Urothelium cell line (cell line): ENCODE data around the gene NLRP8.
A peak's percentile ranks its signal among the peaks of the same experiment; 100 is the strongest.
"Not testable (repeated sequence)": the region's sequence is repeated elsewhere in the genome, so short reads cannot be mapped to it uniquely, and the experiment has no call there.

Experiments used
- DNase-seq: peaks from one replicate; pipeline ENCODE4 v3.0.0; 2011; ENCODE audit warnings: low spot score, mixed read lengths
- FAIRE-seq: peaks from 2 replicates; lab custom pipeline; 2011; peaks lifted over from hg19 to GRCh38; lab: Jason Lieb, UNC

The NLRP8 gene

GRCh38 chr19:55947532-55947931, at the start of gene NLRP8:
TSS of gene NLRP8 (plus strand) at chr19:55947832.
- FAIRE-seq (no peak), DNase-seq (no peak)

GRCh38 chr19:55898911-55899310, 48.7 kb upstream of the NLRP8 start:
- DNase-seq (no peak), FAIRE-seq (no peak)

- DNase-seq (no peak), FAIRE-seq (peak; percentile 61)
These were observed 46.1 kb upstream of the NLRP8 start for GRCh38 chr19:55901369-55902079.

GRCh38 chr19:55902080-55902751, 45.4 kb upstream of the NLRP8 start:
- no peak for DNase-seq
- no peak for FAIRE-seq

- FAIRE-seq (no peak), DNase-seq (no peak)
These were observed 40.3 kb upstream of the NLRP8 start for GRCh38 chr19:55907286-55907685.

GRCh38 chr19:55907746-55908145, 39.9 kb upstream of the NLRP8 start:
- no peak for DNase-seq
- no peak for FAIRE-seq

GRCh38 chr19:55909801-55910200, 37.8 kb upstream of the NLRP8 start:
- no peak for FAIRE-seq

GRCh38 chr19:55912916-55913315, 34.7 kb upstream of the NLRP8 start:
- no peak for DNase-seq
- FAIRE-seq: no peak

More at GRCh38 chr19:55909801-55910200, 37.8 kb upstream of the NLRP8 start:
- DNase-seq: no peak

GRCh38 chr19:55913643-55914268, 33.9 kb upstream of the NLRP8 start:
- no peak for FAIRE-seq
- DNase-seq: no peak

- no peak for FAIRE-seq
- no peak for DNase-seq
These were observed 24.1 kb upstream of the NLRP8 start for GRCh38 chr19:55923556-55923955.

GRCh38 chr19:55927991-55928390, 19.6 kb upstream of the NLRP8 start:
- no peak for FAIRE-seq
- DNase-seq: no peak

GRCh38 chr19:55929258-55929657, 18.4 kb upstream of the NLRP8 start:
- FAIRE-seq, DNase-seq: not testable (repeated sequence)

GRCh38 chr19:55930996-55931515, 16.6 kb upstream of the NLRP8 start:
- DNase-seq: no peak
- no peak for FAIRE-seq

- no peak for DNase-seq
- no peak for FAIRE-seq
These were observed 15.7 kb upstream of the NLRP8 start, which contains the start of gene NLRP13 for GRCh38 chr19:55931936-55932386. TSS of gene NLRP13 (minus strand) at chr19:55932336. CDS start at chr19:55932311, 25 bp downstream.

GRCh38 chr19:55935206-55935605, 12.4 kb upstream of the NLRP8 start:
- DNase-seq: no peak
- FAIRE-seq: no peak

- FAIRE-seq (no peak), DNase-seq (no peak)
These were observed 8.4 kb upstream of the NLRP8 start for GRCh38 chr19:55939206-55939605.

GRCh38 chr19:55940306-55940705, 7.3 kb upstream of the NLRP8 start:
- no peak for FAIRE-seq
- DNase-seq: no peak

GRCh38 chr19:55950566-55950965, 2.9 kb downstream of the NLRP8 start:
- not testable (repeated sequence) for FAIRE-seq, DNase-seq

GRCh38 chr19:55956431-55956830, 8.8 kb downstream of the NLRP8 start:
- FAIRE-seq: no peak
- no peak for DNase-seq

GRCh38 chr19:55958356-55958755, 10.7 kb downstream of the NLRP8 start:
- FAIRE-seq (peak; percentile 61), DNase-seq (peak; percentile 76)

- FAIRE-seq (no peak), DNase-seq (no peak)
These were observed 12.5 kb downstream of the NLRP8 start for GRCh38 chr19:55959996-55960675.
